Measurements from ENCODE around the gene MYL11.

MYL11 gene

DNA sequence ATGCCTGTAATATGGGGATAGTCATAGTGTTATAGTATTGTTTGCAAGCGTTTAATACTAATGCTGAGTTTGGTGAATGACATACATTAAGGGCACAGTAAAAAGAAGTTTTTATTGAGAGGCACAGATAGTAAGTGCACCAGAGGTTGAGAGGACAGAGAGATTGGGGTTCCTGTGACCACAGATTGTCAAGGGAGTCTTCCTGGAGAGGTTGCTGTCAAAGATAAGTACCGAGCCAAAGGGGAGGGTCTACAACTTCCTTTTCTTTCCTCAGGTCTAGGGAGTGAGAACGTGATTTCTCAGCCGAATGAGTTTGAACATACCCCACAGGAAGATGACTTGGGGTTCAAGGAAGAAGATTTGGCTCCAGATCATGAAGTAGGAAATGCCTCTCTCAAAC, 22.5 kb downstream of the MYL11 start:
- DNase-seq, result no peak

DNA sequence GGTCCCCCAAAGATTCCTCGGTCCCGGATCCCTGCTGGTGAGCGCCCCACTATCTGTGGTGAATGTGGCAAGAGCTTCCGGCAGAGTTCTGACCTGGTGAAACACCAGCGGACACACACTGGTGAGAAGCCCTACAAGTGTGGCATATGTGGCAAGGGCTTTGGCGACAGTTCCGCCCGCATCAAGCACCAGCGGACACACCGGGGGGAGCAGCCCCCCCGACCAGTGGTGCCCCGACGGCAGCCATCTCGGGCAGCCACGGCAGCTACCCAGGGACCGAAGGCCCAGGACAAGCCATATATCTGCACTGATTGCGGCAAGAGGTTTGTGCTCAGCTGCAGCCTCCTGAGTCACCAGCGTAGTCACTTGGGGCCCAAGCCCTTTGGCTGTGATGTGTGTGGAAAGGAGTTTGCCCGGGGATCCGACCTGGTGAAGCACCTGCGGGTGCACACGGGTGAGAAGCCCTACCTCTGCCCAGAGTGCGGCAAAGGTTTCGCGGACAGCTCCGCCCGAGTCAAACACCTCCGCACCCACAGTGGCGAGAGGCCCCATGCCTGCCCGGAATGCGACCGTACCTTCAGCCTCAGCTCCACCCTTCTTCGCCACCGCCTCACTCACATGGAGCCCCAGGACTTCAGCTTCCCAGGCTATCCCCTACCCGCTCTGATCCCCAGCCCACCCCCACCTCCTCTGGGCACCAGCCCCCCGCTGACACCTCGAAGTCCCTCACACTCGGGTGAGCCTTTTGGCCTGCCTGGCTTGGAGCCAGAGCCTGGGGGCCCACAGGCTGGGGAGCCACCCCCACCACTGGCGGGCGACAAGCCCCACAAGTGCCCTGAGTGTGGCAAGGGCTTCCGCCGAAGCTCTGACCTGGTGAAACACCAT, 23.4 kb downstream of the MYL11 start:
- no peak for DNase-seq

DNA sequence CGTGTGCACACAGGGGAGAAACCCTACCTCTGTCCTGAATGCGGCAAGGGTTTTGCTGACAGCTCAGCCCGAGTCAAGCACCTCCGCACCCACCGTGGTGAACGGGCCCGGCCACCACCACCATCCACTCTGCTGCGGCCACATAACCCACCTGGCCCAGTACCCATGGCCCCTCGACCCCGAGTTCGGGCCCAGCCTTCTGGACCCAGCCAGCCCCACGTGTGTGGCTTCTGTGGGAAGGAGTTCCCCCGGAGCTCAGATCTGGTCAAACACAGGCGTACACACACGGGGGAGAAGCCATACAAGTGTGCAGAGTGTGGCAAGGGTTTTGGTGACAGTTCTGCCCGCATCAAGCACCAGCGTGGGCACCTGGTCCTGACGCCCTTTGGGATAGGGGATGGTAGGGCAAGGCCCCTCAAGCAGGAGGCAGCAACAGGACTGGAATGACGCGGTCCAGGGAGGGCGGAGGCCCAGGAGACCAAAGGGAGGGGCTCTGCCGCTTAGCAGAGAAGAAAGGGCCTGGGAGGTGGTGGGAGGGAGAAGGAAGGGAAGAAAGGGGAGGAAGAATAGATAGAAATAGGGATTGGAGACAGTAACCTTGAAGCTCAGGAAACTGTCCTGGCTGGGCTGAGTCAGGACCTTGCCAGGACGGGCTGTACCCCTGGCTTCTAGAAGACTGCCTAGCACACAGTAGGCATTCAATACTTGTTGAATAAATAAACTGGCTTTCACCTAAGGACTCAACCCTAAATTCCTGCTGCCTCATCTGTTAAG, 24.2 kb downstream of the MYL11 start:
- no peak for DNase-seq

GRCh38 chr16:30399435-30400186, 25.0 kb downstream of the MYL11 start:
- no peak for DNase-seq

DNA sequence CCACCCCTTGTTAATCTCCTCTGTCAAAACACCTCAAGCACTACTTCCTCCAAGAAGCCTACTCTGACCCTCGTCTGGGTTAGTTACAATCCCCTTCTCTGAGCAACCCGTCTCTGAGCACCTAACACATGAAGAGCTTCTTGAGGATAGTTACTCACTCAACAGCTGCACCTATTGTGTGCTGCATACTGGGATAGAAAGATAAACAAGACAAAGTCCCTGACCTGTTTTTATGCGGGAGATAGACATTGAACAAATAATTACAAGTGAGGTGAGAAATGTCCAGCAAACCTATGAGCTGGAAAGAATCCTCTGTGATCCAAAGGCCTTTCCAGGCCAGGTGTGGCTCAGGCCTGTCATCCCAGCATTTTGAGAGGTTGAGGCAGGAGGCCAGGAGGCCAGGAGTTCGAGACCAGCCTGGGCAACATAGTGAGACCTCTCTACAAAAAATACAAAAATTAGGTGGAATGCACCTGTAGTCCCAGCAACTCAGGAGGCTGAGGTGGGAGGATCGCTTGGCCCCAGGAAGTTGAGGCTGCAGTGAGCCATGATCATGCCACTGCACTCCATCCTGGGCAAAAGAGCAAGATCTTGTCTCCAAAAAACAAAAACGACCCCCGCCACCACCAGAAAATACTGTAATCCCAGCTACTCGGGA, 27.3 kb downstream of the MYL11 start:
- DNase-seq, result no peak

- no peak for DNase-seq
Measured at GRCh38 chr16:30406795-30407101, 32.1 kb downstream of the MYL11 start.

GRCh38 chr16:30407102-30407803, 32.7 kb downstream of the MYL11 start, which contains the start of gene ZNF771:
Gene ZNF771 (plus strand): TSS chr16:30407606. CDS start chr16:30408054, 448 bp downstream.
- DNase-seq, result peak; percentile 94

- no peak for DNase-seq
Measured at GRCh38 chr16:30407804-30408534, 33.4 kb downstream of the MYL11 start.

- DNase-seq, result peak; percentile 93
Measured at GRCh38 chr16:30409125-30410060, 34.8 kb downstream of the MYL11 start.

DNA sequence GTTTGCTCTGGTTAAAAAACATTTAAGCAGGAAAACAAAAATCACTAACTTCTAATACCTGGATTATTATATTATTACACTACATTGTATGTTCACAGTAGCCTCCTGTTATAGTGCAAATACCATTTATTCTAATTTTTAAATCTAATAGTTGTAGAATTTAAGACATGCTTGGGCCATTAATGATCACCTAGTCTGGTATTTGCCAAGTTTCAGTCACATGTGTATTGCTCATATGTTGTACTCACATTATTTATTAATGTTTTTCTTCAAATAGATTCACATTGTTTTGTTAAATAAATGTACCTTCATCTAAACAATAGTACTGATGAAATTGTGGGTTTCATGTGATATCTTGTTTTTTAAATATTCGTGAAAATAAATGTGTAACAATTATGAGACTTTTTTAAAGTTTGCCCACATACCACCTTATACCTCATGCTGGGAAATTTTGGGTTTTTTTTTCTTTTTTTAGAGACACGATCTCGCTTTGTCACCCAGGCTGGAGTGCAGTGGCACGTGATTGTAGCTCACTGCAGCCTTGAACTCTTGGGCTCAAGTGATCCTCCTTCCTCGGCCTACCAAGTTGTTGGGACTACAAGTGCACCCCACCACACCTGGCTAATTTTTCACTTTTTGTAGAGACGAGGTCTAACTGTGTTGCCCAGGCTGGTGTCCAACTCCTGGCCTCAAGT, 38.7 kb downstream of the MYL11 start:
- DNase-seq, result no peak

GRCh38 chr16:30414159-30414558, 39.6 kb downstream of the MYL11 start:
- DNase-seq, result no peak

DNA sequence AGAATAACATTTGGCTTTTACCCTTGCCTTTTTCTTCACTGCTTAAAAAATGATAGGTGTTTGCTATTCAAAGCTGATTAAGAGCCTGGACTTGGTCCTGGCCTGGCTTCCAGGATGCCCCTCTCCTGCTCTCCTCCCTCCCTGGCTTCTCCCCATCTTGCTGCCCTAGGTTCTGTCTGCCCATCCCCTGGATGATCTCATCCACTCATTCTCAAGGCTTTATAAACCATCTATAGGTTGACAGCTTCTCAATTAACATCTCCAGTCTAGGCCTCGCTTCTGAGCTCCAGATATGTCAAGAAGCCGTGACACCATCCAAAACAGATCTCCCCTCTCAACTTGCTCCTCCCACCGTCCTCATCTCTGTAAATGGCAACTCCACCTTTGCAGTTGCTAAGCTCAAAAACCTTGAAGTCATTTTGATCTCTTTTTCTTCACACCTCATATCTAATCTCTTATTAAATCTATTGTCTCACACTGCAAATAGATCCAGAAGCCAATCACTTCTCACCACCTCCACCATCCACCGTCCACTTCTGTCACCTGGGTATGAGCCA, 41.5 kb downstream of the MYL11 start:
- DNase-seq, result no peak

GRCh38 chr16:30416624-30417528, 42.3 kb downstream of the MYL11 start:
- DNase-seq, result no peak

- peak; percentile 91 for DNase-seq
Measured at GRCh38 chr16:30417529-30418349, 43.1 kb downstream of the MYL11 start.

DNA sequence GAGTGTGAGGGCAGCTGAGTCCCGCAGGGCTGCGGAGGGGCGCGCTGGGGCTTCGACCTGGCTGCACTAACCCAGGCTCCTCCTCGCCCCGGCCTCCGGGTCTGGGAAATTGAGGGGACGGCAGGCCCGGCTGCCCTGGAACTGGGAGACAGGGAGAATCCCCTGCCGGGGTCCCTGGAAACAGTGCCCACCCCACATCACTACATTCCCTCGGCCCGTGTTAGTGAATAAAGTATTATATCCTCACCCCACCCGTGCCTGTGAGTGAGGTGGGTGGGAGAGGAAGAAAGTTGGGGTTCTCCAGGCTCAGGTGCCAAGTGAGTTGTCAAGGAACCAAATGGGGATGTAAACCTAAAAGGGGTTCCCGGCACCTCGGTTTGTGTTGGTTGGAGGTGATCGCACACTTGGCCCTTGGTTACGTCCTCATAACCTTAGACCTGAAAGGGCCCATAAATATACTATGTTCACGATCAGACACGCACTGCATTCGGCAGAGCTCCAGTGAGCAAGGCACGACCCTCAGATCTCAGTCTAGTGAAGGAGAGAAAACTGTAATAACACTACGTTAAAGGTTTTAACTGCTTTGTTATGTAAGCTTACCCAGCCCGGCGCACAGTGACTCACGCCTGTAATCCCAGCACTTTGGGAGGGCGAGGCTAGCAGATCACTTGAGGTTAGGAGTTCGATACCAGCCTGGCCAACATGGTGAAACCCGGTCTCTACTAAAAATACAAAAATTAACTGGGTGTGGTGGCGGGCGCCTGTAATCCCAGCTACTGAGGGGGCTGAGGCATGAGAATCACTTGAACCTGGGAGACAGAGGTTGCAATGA, 44.0 kb downstream of the MYL11 start:
- no peak for DNase-seq

- DNase-seq, result no peak
Measured at GRCh38 chr16:30421010-30421409, 46.4 kb downstream of the MYL11 start.

All from activated naive CD4-positive, alpha-beta T cell treated with Interleukin-2 at 50 U/mL for 16 hours (primary cell).